ENCODE measurements around the gene TBCD. TPM values are rescaled to one million over a fixed set of nuclear protein-coding genes. Genes with fewer than 3 reads are reported as not detected.

Gene TBCD
- total RNA-seq, 1 experiment from 2014 or later: 94.6 TPM

DNA sequence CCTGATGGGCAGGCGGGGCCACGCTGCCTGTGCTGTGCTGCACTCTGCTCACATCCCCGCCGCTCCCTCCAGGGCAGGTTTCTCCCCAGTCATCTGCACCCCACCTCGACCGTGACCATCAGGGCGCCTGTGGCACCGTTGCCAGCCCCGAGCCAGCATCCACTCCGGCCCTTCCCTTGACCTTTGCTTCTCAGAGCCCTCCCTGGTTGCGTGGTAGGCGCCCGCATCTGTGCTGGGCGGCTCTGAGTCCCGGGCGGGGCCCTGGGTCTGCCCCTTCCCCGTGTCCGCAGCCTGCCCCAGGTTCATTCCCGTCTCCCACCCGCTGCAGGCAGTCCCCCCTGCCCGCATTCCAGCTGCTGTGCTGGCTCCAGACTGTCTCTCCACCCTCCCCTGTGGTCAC is 54.8 kb downstream of the TBCD start:
- POLR2A ChIA-PET: no interaction called here
- H3K27me3 Mint-ChIP-seq (ENCODE audit: insufficient read depth, unreplicated experiment): no peaks in the 10 kb centered on the region

DNA sequence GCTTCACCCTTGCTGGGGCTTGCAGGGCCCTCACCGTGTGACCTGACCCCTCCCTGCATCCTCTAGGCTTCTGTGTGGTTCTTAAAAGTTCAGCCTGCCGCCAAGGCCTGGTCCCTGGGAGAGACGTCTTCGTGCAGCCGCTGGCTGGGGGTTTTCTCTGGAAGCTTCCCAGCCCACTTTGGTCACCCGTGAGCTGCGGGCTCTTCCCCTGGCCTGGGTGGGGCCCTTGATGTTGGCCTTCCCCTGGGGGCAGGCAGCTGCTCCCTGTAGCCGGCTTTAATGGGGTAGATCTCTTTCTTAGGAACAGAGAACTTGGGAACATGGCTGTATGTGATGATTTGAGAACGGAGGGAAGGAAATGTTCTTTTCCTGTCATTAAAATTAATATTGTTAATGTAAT is 55.2 kb downstream of the TBCD start:
- H3K9me3 Mint-ChIP-seq (ENCODE audit: unreplicated experiment): no peaks in the 10 kb centered on the region
- Histone ChIP-seq H3K4me1 (no peaks in the 10 kb centered on the region), H3K36me3 (ENCODE audit: control insufficient read depth, insufficient read depth, low read length) (no peaks in the 10 kb centered on the region), H3K4me3 (ENCODE audit: low read depth, low read length) (no peak overlapping the region), H3K9me3 (no peaks in the 10 kb centered on the region), H3K27me3 (replicated peaks; ENCODE audit: control insufficient read depth, insufficient read depth, low read length) (no peaks in the 10 kb centered on the region)
- H3K4me3 Mint-ChIP-seq (ENCODE audit: unreplicated experiment): no peak overlapping the region
- H3K4me1 Mint-ChIP-seq (ENCODE audit: low read depth, unreplicated experiment): no peaks in the 10 kb centered on the region
- CTCF ChIA-PET: no interaction called here
- intact Hi-C loops (cut with micrococcal nuclease; ENCODE audit: unreplicated experiment): no loop called here
- no TSS peak for BruUV-seq (replicated peaks)
- POLR2A ChIA-PET: no interaction called here
- H3K27me3 Mint-ChIP-seq (ENCODE audit: insufficient read depth, unreplicated experiment): no peaks in the 10 kb centered on the region
- peaks cover 13% of the 10 kb centered on the region for H3K36me3 Mint-ChIP-seq (ENCODE audit: insufficient read depth, unreplicated experiment)
- TF ChIP-seq, protein P1, sequence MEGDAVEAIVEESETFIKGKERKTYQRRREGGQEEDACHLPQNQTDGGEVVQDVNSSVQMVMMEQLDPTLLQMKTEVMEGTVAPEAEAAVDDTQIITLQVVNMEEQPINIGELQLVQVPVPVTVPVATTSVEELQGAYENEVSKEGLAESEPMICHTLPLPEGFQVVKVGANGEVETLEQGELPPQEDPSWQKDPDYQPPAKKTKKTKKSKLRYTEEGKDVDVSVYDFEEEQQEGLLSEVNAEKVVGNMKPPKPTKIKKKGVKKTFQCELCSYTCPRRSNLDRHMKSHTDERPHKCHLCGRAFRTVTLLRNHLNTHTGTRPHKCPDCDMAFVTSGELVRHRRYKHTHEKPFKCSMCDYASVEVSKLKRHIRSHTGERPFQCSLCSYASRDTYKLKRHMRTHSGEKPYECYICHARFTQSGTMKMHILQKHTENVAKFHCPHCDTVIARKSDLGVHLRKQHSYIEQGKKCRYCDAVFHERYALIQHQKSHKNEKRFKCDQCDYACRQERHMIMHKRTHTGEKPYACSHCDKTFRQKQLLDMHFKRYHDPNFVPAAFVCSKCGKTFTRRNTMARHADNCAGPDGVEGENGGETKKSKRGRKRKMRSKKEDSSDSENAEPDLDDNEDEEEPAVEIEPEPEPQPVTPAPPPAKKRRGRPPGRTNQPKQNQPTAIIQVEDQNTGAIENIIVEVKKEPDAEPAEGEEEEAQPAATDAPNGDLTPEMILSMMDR (IDR thresholded peaks at IDR 0.05; ENCODE audit: insufficient read depth in 1 of 2, low read depth in 1 of 2, low read length in 1 of 2, severe bottlenecking in 1 of 2, unreplicated experiment in 1 of 2): no peak
- no peak for DNase-seq
- H3K27ac Mint-ChIP-seq (ENCODE audit: unreplicated experiment): no peak overlapping the region

More for the DNA sequence above, 54.8 kb downstream of the TBCD start:
- no peaks in the 10 kb centered on the region for H3K4me1 Mint-ChIP-seq (ENCODE audit: low read depth, unreplicated experiment)
- no peak overlapping the region for H3K27ac Mint-ChIP-seq (ENCODE audit: unreplicated experiment)
- CTCF ChIA-PET: no interaction called here
- no TSS peak for BruUV-seq (replicated peaks)
- H3K36me3 Mint-ChIP-seq (ENCODE audit: insufficient read depth, unreplicated experiment): peaks cover 16% of the 10 kb centered on the region
- no peaks in the 10 kb centered on the region for H3K4me1 ChIP-seq
- TF ChIP-seq, protein P1 (IDR thresholded peaks at IDR 0.05; ENCODE audit: insufficient read depth in 1 of 2, low read depth in 1 of 2, low read length in 1 of 2, severe bottlenecking in 1 of 2, unreplicated experiment in 1 of 2): no peak
- H3K4me3 ChIP-seq (ENCODE audit: low read depth, low read length): no peak overlapping the region
- no peaks in the 10 kb centered on the region for H3K9me3 ChIP-seq
- DNase-seq: no peak
- peaks cover 4% of the 10 kb centered on the region for H3K9me3 Mint-ChIP-seq (ENCODE audit: unreplicated experiment)
- no peaks in the 10 kb centered on the region for H3K27me3 ChIP-seq (replicated peaks; ENCODE audit: control insufficient read depth, insufficient read depth, low read length)
- H3K4me3 Mint-ChIP-seq (ENCODE audit: unreplicated experiment): no peak overlapping the region
- intact Hi-C loops (cut with micrococcal nuclease; ENCODE audit: unreplicated experiment): no loop called here
- H3K36me3 ChIP-seq (ENCODE audit: control insufficient read depth, insufficient read depth, low read length): no peaks in the 10 kb centered on the region

DNA sequence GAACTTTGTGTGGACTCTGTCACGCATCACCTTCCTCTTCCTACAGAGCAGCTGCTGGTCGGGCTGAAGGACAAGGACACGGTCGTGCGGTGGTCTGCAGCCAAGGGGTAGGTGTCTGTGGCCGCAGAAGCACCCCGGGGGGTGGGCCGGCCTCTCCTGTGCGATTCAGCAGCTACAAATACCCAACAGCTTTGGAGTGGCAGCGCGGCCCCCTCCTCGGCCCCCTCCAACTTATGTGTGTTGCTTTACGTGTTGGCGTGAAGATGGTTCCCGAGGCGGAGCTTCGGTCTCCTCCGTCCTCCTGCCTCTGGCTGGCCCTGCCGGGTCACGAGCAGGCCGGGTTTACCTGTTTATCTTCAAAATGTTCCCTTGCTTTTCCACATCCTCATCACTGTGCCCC is 55.7 kb downstream of the TBCD start:
- H3K4me1 ChIP-seq: no peaks in the 10 kb centered on the region
- Mint-ChIP-seq H3K27me3 (ENCODE audit: insufficient read depth, unreplicated experiment) (no peaks in the 10 kb centered on the region), H3K27ac (ENCODE audit: unreplicated experiment) (peak overlapping the region; percentile 13), H3K4me3 (ENCODE audit: unreplicated experiment) (no peak overlapping the region), H3K36me3 (ENCODE audit: insufficient read depth, unreplicated experiment) (peaks cover 10% of the 10 kb centered on the region), H3K9me3 (ENCODE audit: unreplicated experiment) (no peaks in the 10 kb centered on the region), H3K4me1 (ENCODE audit: low read depth, unreplicated experiment) (no peaks in the 10 kb centered on the region)
- no peaks in the 10 kb centered on the region for H3K9me3 ChIP-seq
- DNase-seq: no peak
- intact Hi-C loops (cut with micrococcal nuclease; ENCODE audit: unreplicated experiment): no loop called here
- no peaks in the 10 kb centered on the region for H3K36me3 ChIP-seq (ENCODE audit: control insufficient read depth, insufficient read depth, low read length)
- no peaks in the 10 kb centered on the region for H3K27me3 ChIP-seq (replicated peaks; ENCODE audit: control insufficient read depth, insufficient read depth, low read length)
- ChIA-PET CTCF (no interaction called here), POLR2A (no interaction called here)
- H3K4me3 ChIP-seq (ENCODE audit: low read depth, low read length): no peak overlapping the region
- TF ChIP-seq, protein P1 (IDR thresholded peaks at IDR 0.05; ENCODE audit: insufficient read depth in 1 of 2, low read depth in 1 of 2, low read length in 1 of 2, severe bottlenecking in 1 of 2, unreplicated experiment in 1 of 2): no peak
- BruUV-seq (replicated peaks): no TSS peak

Data from Caco-2 (cell line).